Measurements from ENCODE around the gene RNF111. TPM values are rescaled to one million over a fixed set of nuclear protein-coding genes. Genes with fewer than 3 reads are reported as not detected.
A peak's percentile ranks its signal among the peaks of the same experiment; 100 is the strongest.

Gene RNF111
- total and polyA plus RNA-seq, 2 experiments from 2014 or later = 14.4 to 24.5 TPM

- 0 out of 2 replicates have a peak, but pooled peaks cover 11% of the 10 kb centered on the region for H4K20me1 ChIP-seq (replicated peaks; ENCODE audit: insufficient read depth)
- TF ChIP-seq EZH2phosphoT487 (IDR thresholded peaks at IDR 0.05; ENCODE audit: unreplicated experiment) = no peak
- no peak for TF ChIP-seq CTCF (conservative IDR thresholded peaks at IDR 0.05; ENCODE audit: low read depth in 2 of 2)
- no peak for TF ChIP-seq ZNF462 (CRISPR knock-in tag; IDR thresholded peaks at IDR 0.05)
- TF ChIP-seq CREB1 (CRISPR knock-in tag; IDR thresholded peaks at IDR 0.05; ENCODE audit: low read depth) = peak; percentile 73
- TF ChIP-seq JUNB (IDR thresholded peaks at IDR 0.05; ENCODE audit: unreplicated experiment) = no peak
- peak; percentile 99 for TF ChIP-seq POLR2AphosphoS5 (IDR thresholded peaks at IDR 0.05; ENCODE audit: low read depth)
- no peak for TF ChIP-seq EZH2 (IDR thresholded peaks at IDR 0.05; ENCODE audit: low read depth, unreplicated experiment)
- 0 out of 2 replicates have a peak, but pooled peaks have one; percentile 18 for TF ChIP-seq ETS1 (IDR thresholded peaks at IDR 0.05)
- peak within 1 kb of the TSS; percentile 99 for H3K4me3 Mint-ChIP-seq
- H3K4me3 ChIP-seq = peak within 1 kb of the TSS; percentile 78
- peaks cover 34% of the 10 kb centered on the region for H3K36me3 Mint-ChIP-seq (ENCODE audit: low read depth)
- ATAC-seq = peak; percentile 98
- H3F3A ChIP-seq (replicated peaks; ENCODE audit: low read depth) = no peaks in the 10 kb centered on the region
- peak; percentile 98 for DNase-seq (ENCODE audit: low spot score)
- H2AFZ ChIP-seq = no peak within 1 kb of the TSS; the same call in 1 of the 2 replicates
- H3K4me1 ChIP-seq (ENCODE audit: insufficient read depth) = no peaks in the 10 kb centered on the region
- peaks cover 8% of the 10 kb centered on the region for H3K27me3 Mint-ChIP-seq (ENCODE audit: insufficient read depth, low read depth, poor library complexity)
- no peaks in the 10 kb centered on the region for H3K27me3 ChIP-seq (ENCODE audit: insufficient read depth)
- peak within 1 kb of the TSS; percentile 76 for H3K4me2 ChIP-seq
- H3K36me3 ChIP-seq (ENCODE audit: insufficient read depth) = peaks cover 18% of the 10 kb centered on the region
- no peaks in the 10 kb centered on the region; the same call in 2 of the 3 replicates for H3K9me3 Mint-ChIP-seq
- no peaks in the 10 kb centered on the region for H3K9me2 ChIP-seq (ENCODE audit: insufficient read depth)
- H3K79me2 ChIP-seq (replicated peaks; ENCODE audit: insufficient read depth) = peaks cover 13% of the 10 kb centered on the region
- peak within 1 kb of the TSS; percentile 98 for H3K27ac Mint-ChIP-seq
- H3K27ac ChIP-seq (ENCODE audit: low read depth) = peak within 1 kb of the TSS; percentile 89
- peaks cover 7% of the 10 kb centered on the region; the same call in 2 of the 3 replicates for H3K4me1 Mint-ChIP-seq
These were observed 117.7 kb downstream of the RNF111 start, which contains the start of gene CCNB2 for GRCh38 chr15:59104912-59105732. Gene CCNB2 (plus strand): TSS chr15:59105146. CDS start chr15:59105269, 123 bp downstream.

Measured in GM23338 (cell line).